Measurements from ENCODE around the gene ORAI1.

GRCh38 chr12:121592320-121592719, 34.0 kb upstream of the ORAI1 start:
- TF ChIP-seq POLR2A (IDR thresholded peaks at IDR 0.05; ENCODE audit: low read depth) (no peak), CTCF (IDR thresholded peaks at IDR 0.05) (no peak)
